NCI-H1048 (cell line): ENCODE measurements around the gene PCBP2.

Source experiments
- DNase-seq: peaks from one replicate; lab custom pipeline; 2025; lab: John Stamatoyannopoulos, UW

The PCBP2 gene

GRCh38 chr12:53493610-53494391 lies 41.9 kb downstream of the PCBP2 start:
- DNase-seq: no peak

- DNase-seq: no peak
Measured at GRCh38 chr12:53495903-53496751, 44.2 kb downstream of the PCBP2 start.

- DNase-seq: no peak
Measured at GRCh38 chr12:53496752-53497032, 44.8 kb downstream of the PCBP2 start.

DNA sequence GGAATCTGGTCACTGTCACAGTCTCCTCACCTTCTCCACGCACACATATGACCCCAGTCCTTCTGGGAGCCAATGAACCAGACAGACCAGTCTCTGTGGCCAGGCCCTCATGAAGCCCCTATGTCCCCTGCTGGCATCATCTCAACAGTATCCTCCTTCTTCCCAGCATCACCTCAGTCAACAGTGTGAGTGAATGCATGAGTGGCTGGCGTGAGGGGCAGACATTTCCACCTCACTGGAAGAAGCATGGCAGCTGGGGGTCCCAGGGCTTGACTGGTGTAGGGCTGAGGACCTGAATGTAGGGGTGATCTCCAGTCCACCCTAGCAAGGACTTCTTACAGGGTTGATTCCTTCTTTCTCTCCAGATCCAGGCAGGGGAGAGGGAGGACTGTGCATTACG lies 45.6 kb downstream of the PCBP2 start:
- DNase-seq: no peak

- no peak for DNase-seq
Measured at GRCh38 chr12:53498235-53498630, 46.3 kb downstream of the PCBP2 start.

DNA sequence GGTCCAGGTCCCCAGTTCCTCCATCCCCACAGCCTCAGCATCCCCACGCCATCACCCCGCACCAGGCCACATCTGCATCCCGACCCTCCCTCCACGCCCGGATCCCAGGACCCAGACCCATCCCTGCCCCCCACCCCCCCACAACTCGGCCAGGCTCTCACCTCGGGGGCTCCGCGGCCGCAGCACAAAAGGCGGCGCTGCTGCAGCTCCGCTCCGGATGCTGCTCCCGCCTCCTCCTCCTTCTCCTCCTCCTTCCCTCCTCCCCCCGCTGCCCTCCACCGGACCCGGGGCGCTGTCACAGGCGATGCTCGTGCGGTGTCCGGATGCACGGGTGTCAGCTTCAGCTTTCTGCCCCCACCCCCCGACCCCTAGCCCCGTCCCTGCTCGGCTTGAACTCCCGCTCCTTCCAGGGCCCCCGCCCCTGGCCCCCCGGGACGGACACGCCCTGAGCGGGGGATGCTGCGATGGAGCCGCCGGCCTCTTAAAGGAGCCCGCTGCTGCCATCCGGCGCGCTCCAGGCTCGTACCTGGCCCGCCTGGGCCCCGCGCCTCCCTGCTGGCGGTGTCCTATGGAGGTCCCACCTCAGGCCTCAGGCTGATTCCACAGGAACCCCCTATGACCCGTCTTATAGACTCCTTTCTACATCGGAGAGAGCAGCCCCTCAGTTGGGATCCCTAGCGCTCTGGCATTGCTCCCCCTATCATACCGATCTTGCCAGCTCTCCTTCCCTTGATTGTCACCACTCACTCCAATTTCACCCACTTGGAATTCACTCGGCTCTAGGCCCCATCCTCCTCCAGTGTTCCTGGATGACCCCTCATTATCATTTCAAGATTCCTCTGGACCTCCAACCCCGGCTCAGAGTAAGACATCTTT lies 47.6 kb downstream of the PCBP2 start, which contains the start of gene MAP3K12:
Gene MAP3K12, minus strand, starts transcription at position 193 of the 876 bp plus-strand sequence. CDS start 12,067 bp downstream, outside the sequence.
- DNase-seq: no peak

GRCh38 chr12:53500142-53500775 lies 48.4 kb downstream of the PCBP2 start:
- DNase-seq: no peak

DNA sequence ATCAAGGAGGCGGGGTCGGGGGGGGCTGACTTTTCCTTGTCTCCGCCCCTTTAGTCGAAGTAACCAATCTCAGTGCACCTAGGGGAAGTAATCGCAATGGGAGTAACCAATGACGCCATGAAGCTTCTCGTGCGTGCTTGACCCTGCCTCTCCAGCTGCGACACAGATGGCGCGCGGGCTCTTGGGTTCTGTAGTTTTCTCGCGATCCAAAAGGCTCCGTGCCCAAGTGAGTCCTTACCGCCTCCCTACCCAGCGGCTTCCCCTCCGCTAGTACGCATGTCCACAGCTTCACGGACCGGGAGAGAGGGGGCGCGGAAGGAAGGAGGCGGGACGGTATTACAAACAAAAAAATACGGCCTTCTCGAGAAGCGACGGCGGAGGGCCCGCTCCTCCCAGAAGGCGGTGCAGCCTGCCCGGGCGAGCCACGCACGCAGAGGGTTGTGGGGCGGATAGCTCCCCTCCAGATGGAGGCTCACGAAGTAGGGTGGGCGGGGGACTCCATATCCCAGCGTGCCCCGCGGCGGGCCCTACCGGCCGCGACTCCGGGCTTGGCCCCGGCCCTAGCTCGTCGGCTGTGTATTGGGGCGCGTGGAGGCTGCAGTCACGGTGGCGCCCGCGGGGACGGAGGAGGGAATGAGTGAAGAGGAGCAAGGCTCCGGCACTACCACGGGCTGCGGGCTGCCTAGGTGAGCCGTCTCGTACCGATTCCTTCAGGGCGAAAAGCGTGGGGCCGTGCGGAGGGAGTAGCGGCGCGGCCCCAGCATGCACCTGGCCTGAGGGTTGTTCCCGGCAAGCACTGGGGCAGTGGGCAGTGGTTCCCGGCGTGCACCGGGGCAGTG lies 49.1 kb downstream of the PCBP2 start, which contains the start of gene TARBP2:
Gene TARBP2, plus strand, starts transcription at position 508 of the 839 bp plus-strand sequence. Its CDS starts 126 bp downstream, at position 634.
- peak; percentile 96 for DNase-seq

- no peak for DNase-seq
Measured at GRCh38 chr12:53501615-53502181, 49.8 kb downstream of the PCBP2 start.

GRCh38 chr12:53502331-53502730 lies 50.4 kb downstream of the PCBP2 start:
- DNase-seq: no peak

DNA sequence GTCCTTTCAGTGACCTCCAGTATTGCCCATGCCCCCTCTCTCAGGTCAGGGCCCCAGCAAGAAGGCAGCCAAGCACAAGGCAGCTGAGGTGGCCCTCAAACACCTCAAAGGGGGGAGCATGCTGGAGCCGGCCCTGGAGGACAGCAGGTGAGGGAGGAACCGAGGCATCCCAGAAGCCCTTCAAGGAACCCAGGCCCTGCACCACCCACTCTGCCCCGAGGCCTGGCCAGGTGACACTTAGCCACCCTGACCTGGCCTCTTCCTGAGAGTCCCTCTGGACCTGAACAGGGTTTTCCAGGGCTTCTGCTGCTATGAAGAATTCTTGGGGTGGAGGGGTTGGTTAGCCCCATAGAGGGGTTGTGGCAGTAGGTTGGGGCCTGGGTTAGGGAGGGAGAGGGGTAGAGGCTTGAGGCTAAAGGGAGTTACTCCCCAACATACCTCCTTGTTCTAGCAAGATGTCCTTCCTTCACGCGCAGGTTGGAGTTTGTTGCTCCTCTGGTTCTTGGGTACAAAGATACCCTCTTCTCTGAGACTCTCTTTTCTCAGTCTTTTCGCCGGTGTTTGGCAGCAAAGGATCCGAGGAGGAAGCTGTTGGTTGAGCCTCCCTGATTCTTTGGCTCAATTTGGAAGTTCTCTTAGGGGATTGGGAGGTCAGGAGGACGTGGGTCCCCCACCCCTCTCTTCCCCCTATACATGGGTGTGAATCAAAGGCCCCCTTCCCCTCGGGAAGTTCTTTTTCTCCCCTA lies 51.3 kb downstream of the PCBP2 start:
- DNase-seq: no peak

DNA sequence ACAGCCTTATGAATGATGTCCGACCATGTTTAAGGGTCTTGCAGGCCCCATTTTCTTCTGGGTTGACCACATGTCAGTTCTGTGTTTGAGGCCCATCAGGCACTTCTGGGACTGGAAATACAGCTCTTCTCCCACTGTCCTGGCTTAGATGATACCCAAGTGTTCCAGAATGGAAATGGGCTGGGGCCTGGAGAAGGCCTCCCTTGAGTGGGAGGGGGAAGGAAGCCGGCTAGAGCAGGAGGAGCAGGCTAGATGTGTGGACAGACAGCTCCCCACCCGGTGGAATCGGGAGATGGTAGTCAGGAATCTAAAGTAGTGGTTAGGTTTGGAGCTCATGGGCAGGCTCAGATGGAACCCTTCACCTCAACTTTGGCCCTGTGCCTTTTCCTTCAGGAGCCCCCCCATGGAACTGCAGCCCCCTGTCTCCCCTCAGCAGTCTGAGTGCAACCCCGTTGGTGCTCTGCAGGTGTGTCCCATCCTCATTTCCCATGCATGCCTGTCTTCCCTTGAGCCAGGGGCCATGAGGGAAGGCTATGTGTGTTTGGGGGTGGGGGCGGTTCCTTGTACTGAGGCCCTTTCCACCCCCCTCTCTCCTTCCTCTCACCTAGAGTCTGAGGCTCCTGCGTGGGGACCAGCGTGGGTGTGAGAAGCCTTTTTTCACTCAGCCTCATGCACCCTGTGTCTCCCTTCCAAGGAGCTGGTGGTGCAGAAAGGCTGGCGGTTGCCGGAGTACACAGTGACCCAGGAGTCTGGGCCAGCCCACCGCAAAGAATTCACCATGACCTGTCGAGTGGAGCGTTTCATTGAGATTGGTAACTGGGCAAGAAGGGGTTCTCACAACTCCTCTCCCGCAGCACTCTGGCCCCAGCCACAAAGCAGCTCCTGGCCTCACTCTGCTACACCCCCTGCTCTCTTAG lies 52.4 kb downstream of the PCBP2 start:
- no peak for DNase-seq

DNA sequence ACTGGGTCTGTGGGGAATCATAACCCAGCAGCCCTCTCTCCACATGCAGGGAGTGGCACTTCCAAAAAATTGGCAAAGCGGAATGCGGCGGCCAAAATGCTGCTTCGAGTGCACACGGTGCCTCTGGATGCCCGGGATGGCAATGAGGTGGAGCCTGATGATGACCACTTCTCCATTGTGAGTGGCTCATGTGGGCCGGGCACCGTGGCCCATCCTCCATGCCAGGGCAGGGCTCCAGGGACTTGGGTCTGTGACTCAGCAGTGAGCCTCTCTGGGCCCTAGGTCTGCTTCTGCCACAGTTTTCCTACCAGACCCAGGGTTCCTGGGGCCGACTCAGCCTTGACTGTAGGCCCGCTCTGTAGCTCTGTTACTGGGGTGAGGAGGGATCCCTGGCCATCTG lies 53.2 kb downstream of the PCBP2 start:
- no peak for DNase-seq

GRCh38 chr12:53505555-53506449 lies 53.9 kb downstream of the PCBP2 start:
- DNase-seq: no peak

- no peak for DNase-seq
Measured at GRCh38 chr12:53506450-53506785, 54.5 kb downstream of the PCBP2 start.

DNA sequence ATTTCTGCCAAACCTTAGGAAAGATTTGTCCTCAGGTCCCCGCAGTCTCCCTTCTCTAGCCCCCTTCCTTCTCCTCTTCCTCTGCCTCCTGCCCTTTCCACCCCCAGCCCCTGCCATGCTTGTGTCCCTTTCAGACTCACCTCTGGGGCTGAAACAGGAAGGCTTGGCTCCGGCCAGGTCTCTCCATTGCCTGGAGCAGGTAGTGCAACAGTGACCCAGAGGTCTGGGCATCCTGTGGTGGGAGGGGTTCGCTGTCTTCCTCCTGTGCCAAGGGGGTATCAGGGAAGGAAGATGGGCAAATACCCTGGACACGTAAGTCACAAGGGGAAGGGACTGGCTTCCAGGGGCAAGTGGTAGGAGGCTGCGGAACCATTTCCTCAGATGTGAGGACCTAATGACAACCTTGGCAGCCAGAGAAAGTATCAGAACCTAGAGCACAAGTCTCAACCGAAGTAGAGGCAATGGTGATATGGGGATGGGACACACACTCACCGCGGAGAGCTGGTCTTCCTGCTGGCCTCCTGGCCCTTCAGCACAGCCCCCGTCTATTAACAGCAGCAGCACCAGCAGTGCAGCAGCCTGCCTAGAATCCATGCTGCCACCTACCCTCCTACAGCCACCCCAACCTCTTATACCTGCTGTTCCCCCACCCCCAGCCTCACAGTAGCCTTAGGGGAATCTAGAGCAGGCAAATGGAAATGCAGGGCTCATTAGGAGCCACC lies 55.1 kb downstream of the PCBP2 start, which contains the start of gene NPFF:
Gene NPFF, minus strand, starts transcription at position 604 of the 722 bp plus-strand sequence. Its CDS starts 10 bp downstream, at position 594.
- no peak for DNase-seq

DNA sequence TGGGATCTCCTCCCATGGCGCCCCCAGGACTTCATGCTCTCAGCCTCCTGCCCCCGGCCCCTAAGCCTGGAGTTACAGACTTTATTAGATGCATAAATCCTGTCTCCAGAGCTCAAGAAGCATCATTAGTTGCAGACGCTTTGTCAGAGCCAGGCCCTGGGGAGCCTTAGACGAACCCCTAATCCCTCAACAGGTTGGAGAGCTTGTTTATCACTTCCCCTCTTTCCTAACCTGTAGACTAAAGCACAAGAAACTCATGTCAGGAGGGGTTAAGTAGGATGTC lies 55.6 kb downstream of the PCBP2 start:
- no peak for DNase-seq
